DND-41 (cell line): ENCODE measurements around the gene ATXN3.

ENCODE experiments used
- EZH2 ChIP-seq: IDR thresholded peaks from 3 replicates; pipeline ENCODE4 v1.6.1; 2012; ENCODE audit warnings: borderline replicate concordance, low read depth, mild to moderate bottlenecking, moderate library complexity, low read length, inconsistent platforms; ENCODE audit not compliant: severe bottlenecking
- TF ChIP-seq, protein P1 (sequence below): IDR thresholded peaks from 2 replicates; pipeline ENCODE4 v1.5.1; 2012; ENCODE audit warnings: borderline replicate concordance, low read length, moderate library complexity, mild to moderate bottlenecking; ENCODE audit not compliant: poor library complexity, severe bottlenecking; ENCODE audit errors: extremely low read depth

DNA sequence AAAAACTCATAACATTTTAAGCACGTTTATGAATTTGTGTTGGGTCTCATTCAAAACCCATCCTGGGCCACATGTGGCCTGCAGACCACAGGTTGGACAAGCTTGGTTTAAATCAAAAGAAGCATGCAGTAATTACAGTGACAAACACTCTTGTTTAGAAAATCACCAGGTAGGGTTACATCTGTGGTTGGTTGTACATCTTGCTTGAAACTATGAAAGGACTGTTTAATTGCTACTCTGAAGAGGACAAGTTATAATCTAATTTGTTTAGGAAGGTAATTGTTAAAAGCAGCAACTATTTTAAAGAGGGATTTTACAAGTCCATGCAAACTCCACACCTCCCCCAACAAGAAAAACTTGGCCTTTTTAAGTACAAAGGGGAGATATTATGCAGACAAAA is 70.5 kb downstream of the ATXN3 start:
- TF ChIP-seq, protein P1, sequence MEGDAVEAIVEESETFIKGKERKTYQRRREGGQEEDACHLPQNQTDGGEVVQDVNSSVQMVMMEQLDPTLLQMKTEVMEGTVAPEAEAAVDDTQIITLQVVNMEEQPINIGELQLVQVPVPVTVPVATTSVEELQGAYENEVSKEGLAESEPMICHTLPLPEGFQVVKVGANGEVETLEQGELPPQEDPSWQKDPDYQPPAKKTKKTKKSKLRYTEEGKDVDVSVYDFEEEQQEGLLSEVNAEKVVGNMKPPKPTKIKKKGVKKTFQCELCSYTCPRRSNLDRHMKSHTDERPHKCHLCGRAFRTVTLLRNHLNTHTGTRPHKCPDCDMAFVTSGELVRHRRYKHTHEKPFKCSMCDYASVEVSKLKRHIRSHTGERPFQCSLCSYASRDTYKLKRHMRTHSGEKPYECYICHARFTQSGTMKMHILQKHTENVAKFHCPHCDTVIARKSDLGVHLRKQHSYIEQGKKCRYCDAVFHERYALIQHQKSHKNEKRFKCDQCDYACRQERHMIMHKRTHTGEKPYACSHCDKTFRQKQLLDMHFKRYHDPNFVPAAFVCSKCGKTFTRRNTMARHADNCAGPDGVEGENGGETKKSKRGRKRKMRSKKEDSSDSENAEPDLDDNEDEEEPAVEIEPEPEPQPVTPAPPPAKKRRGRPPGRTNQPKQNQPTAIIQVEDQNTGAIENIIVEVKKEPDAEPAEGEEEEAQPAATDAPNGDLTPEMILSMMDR = no peak
- TF ChIP-seq EZH2 = no peak
